A204.1 (cell line): ENCODE results near the gene GALNT8.
"Not testable (repeated sequence)": the region's sequence is repeated elsewhere in the genome, so short reads cannot be mapped to it uniquely, and the experiment has no call there.

ENCODE experiments used
- FAIRE-seq: peaks from 2 replicates; lab custom pipeline; 2012; peaks lifted over from hg19 to GRCh38; lab: Jason Lieb, UNC

The GALNT8 gene

GRCh38 chr12:4719821-4720636 is at the start of gene GALNT8:
Gene GALNT8 (plus strand): TSS chr12:4720400. CDS start chr12:4720678, 278 bp downstream.
- no peak for FAIRE-seq

- FAIRE-seq = no peak
These were observed 40.5 kb upstream of the GALNT8 start for GRCh38 chr12:4679711-4680110.

- no peak for FAIRE-seq
These were observed 38.5 kb upstream of the GALNT8 start for GRCh38 chr12:4681732-4682131.

GRCh38 chr12:4685317-4685716 is 34.9 kb upstream of the GALNT8 start:
- no peak for FAIRE-seq

- no peak for FAIRE-seq
These were observed 29.4 kb upstream of the GALNT8 start for GRCh38 chr12:4690760-4691159.

GRCh38 chr12:4700621-4701026 is 19.6 kb upstream of the GALNT8 start:
- FAIRE-seq = no peak

- no peak for FAIRE-seq
These were observed 18.6 kb upstream of the GALNT8 start for GRCh38 chr12:4701395-4702190.

- FAIRE-seq = no peak
These were observed 16.5 kb upstream of the GALNT8 start for GRCh38 chr12:4703676-4704075.

- FAIRE-seq = no peak
These were observed 14.4 kb upstream of the GALNT8 start for GRCh38 chr12:4705824-4706223.

- FAIRE-seq = no peak
These were observed 12.9 kb upstream of the GALNT8 start for GRCh38 chr12:4707306-4707705.

- no peak for FAIRE-seq
These were observed 10.1 kb upstream of the GALNT8 start for GRCh38 chr12:4710113-4710512.

GRCh38 chr12:4714879-4715278 is 5.3 kb upstream of the GALNT8 start:
- FAIRE-seq = no peak

GRCh38 chr12:4717806-4718205 is 2.4 kb upstream of the GALNT8 start:
- FAIRE-seq = no peak

GRCh38 chr12:4720637-4720995 is 416 bp downstream of the GALNT8 start:
- FAIRE-seq = no peak

- FAIRE-seq = not testable (repeated sequence)
These were observed 1.4 kb downstream of the GALNT8 start for GRCh38 chr12:4721587-4721986.

- no peak for FAIRE-seq
These were observed 3.0 kb downstream of the GALNT8 start for GRCh38 chr12:4723226-4723625.

- FAIRE-seq = no peak
These were observed 4.9 kb downstream of the GALNT8 start for GRCh38 chr12:4725057-4725456.

- FAIRE-seq = no peak
These were observed 14.6 kb downstream of the GALNT8 start for GRCh38 chr12:4734625-4735340.

GRCh38 chr12:4736091-4736490 is 15.9 kb downstream of the GALNT8 start:
- no peak for FAIRE-seq

GRCh38 chr12:4738541-4738940 is 18.3 kb downstream of the GALNT8 start:
- FAIRE-seq = no peak

GRCh38 chr12:4742416-4742970 is 22.3 kb downstream of the GALNT8 start:
- FAIRE-seq = no peak

GRCh38 chr12:4743046-4743445 is 22.8 kb downstream of the GALNT8 start:
- FAIRE-seq = no peak

- FAIRE-seq = no peak
These were observed 24.5 kb downstream of the GALNT8 start for GRCh38 chr12:4744709-4745108.
